ENCODE data around the gene PTGR2. TPM values are rescaled to one million over a fixed set of nuclear protein-coding genes. Genes with fewer than 3 reads are reported as not detected.
"Not testable (repeated sequence)": the region's sequence is repeated elsewhere in the genome, so short reads cannot be mapped to it uniquely, and the experiment has no call there.

PTGR2 gene
- 6.1 and 6.2 TPM in 2 replicates for total RNA-seq (2014; rRNA removed; shearing (Covaris generic))

DNA sequence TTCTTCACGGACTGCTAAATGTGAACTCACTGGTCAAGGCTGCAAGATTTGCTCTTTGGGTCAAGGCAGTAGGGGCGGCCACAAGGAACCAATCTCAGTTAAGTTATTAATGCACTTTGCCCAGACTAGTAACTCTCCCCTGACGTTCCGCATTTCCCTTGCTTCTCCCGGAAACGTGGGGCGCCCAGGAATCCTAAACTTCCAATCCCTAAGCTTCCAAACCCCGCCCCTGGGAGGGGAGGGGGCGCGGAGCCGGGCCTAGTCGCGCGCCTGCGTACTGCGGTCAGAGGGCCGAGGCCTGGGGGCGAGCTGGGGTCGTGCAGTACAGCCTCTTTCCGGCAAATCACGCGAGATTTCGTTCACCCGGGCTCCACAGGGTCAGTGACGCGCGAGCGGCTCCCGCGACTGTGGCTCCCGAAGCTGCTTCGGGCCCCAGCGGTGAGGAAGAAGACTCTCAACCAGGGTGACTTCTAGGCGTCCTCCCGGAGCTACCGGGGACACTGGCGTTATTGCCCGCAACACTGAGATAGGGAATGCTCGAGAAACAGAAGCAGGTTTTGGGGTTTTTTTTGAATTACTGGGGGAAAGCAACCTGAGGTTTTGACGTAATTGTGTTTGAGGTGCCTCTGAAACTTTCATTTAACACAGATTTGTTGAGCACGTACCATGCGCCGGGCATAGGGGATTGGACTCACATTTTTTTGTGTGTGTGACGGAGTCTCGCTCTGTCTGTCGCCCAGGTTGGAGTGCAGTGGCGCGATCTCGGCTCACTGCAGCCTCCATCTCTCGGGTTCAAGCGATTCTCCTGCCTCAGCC, at the start of gene PTGR2:
Gene PTGR2, plus strand, starts transcription at position 265 of the 816 bp plus-strand sequence. CDS start 7,032 bp downstream, outside the sequence.
- peak; percentile 87 for DNase-seq (ENCODE audit: low spot score)

DNA sequence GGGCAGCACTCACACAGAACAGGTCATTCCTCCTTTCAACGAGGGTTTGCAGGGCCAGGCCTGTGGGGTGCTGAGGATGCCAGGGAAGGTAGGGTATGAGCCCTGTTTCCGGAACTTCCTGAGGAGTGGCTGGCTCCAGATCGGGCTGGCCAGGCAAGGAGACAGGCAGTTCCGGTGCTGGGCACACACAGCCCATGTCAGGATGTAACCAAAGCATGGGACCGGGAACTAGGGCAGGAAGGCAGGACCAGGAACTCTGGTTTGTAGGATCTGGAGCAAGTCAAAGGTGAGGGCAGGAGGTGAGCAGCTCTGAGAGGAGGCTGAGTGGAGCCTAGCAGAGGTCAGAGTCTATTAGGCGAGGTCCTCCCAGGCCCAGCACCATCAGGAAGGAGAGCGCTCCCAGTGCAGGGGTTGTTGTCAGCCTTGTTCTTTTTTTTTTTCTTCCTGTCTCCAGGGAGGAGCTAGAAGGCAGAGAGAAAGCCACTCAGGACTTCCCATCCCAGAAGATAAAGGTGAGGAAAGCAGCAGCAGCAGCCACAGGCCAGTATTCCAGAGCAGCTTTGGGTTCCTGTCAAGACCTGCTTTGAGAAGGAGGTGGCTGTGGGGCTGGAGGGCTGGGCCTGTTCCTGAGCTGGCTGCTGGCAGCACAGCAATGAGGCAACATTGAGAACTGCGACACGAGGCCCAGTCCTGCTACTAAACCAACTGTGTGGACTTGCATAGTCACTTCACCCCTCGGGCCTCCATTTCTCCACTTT, 49.0 kb upstream of the PTGR2 start:
- DNase-seq (ENCODE audit: low spot score), result no peak

DNA sequence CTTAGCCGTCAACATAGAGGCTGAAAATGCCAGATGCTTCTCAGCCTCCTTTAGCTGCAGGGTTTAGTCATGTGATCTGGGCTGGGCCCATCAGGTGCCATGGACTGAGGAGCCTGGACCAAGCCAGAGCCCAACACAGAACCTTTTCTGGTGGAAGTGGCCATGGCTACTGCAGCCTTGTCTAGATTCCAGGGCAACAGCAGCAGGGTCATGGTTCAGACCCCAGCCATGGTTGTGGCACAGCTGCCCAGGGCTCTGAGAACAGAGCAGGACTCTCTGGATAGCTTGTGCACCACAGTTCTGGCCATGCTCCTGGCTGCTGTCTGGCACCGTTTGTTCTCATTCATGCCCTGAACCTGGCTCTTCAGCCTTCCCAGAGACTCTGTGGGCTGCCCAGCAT, 47.0 kb upstream of the PTGR2 start:
- no peak for DNase-seq (ENCODE audit: low spot score)

DNA sequence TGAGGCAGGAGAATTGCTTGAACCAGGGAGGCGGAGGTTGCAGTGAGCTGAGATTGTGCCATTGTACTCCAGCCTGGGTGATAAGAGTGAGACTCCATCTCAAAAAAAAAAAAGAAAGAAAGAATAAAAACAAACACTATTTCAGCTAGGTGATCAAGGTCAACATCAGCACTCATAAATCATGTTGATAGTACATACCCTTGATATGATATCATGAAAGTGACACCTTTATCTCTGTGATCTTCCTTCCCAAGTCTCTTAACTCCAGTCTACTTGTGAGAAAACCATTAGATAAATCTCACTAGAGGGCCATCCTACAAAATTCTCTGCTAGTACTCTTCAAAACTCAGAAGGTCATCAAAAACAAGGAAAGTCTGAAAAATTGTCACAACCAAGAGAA, 44.2 kb upstream of the PTGR2 start:
- no peak for DNase-seq (ENCODE audit: low spot score)

DNA sequence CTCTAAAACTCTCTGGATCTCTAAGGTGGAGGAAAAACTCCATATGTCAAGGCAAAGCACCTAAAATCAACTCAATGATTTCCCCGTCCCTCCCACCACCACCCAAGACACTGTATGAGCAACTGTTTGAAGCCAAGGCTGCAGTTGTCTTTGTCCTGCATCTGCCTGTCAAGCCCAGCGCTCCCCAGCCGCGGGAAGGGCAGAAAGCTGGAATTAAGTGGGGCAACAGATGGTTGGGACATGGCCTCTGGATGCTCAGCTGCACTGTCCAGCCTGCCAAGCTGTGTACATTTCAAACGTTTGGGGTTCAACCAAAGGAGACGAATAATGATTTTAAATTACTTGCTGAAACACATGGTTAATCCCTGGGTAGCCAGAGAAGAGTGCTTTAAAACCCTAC, 42.2 kb upstream of the PTGR2 start:
- no peak for DNase-seq (ENCODE audit: low spot score)

DNA sequence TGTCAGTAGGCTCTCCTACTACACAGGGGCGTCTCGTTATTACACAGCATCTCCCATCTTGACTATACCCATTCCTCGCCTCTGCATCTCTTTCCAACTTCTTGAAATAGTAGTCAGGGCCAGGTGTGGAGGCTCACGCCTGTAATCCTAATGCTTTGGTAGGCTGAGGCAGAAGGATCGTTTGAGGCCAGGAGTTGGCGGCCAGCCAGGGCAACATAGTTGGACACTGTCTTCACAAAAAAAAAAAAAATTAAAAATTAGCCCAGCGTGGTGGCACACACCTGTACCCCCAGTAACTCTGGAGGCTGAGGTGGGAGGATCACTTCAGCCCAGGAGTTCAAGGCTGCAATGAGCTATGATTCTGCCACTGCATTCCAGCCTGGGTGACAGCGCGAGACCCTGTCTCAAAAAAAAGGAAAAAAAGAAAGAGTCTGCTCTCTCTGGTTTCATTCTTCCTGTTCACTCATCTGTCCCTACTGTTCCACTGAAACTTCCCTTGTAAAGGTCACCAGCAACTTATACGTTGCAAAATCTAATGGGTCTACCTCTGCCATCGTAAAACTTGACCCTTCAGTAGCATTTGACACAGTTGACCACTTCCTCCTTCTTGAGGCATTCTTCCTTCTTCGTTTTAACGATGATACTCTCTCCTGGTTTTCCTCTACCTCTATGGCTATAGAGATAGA, 41.0 kb upstream of the PTGR2 start:
- DNase-seq (ENCODE audit: low spot score), result no peak

DNA sequence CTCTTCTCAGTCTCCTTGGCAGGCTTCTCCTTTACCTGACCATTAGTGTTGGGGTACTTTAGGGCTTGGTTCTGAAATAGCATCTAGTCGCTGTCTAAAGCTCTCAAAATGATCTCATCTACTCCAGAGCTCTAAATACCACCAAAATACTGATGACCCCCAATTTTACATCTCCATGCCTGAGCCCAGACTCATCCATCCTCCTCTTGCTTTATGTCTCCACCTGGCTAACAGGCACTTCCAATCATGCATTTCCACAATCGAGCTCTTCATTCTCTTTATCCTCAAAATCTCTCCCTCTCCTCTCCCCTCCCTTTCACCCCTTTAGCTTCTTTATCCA, 40.5 kb upstream of the PTGR2 start:
- no peak for DNase-seq (ENCODE audit: low spot score)

DNA sequence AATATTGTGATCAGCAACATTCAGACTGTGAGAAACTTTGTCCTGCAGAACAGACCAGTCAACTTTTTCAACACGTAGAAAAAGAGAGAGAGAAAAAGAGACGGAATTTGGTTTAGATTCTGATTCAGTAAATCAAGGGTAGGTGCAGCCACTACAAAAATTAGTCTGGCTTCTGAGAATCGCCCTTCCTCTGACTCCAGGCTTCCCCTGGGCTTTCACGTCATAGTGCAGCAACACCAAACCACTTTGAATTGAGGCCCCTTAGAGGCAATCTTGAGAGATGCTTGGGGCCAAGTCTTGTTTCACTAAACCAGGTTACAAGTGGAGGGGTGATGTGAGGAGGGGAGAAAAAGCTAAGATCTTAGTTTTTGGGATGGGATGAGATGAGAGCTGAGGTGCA, 37.5 kb upstream of the PTGR2 start:
- no peak for DNase-seq (ENCODE audit: low spot score)

DNA sequence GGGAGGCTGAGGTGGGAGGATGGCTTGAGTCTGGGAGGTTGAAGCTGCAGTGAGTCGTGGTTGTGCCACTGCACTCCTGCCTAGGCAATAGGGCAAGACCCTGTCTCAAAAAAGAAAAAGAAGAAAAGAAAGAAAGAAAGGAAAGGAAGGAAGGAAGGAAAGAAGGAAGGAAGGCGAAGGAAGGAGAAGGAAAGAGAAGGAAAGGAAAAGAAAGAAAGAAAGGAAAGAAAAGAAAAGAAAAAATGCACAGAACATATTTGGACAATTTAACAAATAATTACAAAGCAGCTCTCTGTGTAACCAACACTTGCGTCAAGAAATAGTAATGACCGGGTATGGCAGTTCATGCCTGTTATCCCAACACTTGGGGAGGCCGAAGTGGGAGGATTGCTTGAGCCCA, 35.8 kb upstream of the PTGR2 start:
- no peak for DNase-seq (ENCODE audit: low spot score)

DNA sequence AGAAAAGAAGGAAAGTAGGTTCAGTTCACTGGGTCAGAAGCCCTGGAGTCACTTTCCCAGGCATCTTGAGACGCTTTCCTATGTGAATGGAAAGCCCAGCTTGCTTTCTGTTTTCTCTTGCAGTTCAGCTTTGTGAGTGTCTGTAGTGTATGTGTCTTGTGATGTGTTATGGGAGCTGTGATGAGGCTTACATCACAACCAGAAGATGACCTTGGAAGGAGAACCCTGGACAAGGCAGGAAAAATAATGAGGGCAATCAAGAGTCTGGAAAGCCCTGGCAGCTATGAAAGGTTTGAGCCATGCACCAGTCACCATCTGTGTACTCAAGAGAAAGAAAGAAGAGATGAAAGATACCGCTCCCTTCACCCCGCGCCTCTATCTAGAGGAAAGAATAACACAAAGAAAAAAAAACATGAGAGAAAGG, 35.2 kb upstream of the PTGR2 start:
- DNase-seq (ENCODE audit: low spot score), result no peak

DNA sequence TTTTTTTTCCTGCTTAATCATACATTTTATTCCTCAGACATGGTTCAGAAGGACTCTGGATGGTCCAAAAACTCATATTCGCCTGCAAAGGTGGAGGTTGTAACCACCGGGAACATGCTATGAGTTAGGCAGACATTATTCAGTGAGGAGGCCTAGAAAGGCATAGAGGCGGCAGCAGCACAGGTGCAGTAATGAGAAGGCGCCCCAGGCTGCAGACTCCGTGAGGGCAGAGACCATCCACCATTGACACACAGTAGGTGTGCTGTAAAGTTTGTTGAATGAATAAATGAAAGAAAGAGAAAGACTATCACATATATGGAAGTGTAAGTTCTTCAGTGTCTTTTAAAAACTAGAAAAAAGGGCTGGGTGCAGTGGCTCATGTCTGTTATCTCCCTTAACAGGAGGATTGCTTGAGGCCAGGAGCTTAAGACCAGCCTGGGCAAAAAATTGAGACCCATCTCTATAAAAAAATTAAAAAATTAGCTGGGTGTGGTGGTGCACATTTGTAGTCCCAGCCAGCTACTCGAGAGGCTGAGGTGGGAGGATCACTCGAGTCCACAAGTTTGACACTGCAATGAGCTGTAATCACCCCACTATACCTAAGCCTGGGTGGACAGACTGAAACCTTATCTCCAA, 34.5 kb upstream of the PTGR2 start:
- DNase-seq (ENCODE audit: low spot score), result no peak

DNA sequence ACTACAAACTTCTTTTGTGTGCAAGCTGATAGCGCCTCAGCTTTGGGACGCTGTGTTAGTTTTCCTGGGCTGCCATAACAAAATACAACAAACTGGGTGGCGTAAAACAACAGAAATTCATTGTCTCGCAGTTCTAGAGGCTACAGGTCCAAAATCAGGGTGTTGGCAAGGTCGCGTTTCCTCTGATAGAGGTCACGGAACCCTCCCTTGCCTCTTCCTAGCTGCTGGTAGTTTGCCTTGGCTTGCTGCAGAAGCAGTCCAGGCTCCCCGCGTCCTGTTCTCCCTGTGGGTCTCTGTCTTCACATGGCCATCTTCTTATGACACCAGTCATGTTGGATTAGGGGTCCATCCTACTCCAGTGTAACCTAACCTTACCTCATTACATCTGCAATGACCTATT, 32.8 kb upstream of the PTGR2 start:
- DNase-seq (ENCODE audit: low spot score), result no peak

DNA sequence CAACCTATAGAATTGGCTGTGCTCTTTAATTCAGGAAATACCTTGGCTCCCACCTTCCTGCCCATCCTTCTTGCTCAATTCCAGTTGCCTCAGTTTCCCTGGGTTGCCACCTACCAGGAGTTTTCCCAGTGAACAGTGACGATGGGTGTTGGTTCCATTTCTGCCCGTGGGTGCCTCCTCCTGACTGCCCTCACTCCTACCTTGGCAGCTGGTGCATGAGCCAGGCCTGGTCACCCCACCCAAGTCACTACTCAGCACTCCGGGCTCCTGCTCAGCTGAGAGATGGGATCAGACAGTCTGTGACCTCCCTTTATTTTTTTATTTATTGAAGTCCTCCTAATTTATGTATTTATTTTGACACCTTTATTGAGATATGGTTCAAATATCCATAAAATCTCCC, 31.0 kb upstream of the PTGR2 start:
- no peak for DNase-seq (ENCODE audit: low spot score)

DNA sequence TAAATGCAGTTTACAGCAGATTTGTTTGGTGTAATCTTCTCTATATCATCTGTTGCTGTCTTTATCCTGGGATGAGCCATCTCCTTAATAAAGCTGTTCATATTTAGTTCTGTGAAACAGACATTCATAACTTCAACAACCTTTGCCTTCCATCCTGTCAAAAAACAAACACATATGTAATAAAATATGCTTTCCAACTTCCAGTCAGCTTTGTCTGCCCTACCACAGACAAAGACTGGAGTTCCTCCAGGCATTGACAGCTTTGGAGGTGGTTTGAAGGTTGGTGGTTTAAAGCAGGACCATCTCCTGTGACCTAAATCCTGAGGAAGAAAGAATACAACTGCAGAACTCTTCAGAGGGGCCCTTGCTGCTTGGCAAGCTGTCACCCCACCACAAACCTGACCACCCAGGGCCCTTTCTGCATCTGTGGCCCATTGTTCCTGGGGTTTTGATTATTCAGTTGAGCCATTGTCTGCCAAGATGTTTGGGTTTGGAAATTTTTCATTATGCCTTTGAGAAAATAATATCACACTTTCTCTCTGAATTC, 28.2 kb upstream of the PTGR2 start:
- no peak for DNase-seq (ENCODE audit: low spot score)

DNA sequence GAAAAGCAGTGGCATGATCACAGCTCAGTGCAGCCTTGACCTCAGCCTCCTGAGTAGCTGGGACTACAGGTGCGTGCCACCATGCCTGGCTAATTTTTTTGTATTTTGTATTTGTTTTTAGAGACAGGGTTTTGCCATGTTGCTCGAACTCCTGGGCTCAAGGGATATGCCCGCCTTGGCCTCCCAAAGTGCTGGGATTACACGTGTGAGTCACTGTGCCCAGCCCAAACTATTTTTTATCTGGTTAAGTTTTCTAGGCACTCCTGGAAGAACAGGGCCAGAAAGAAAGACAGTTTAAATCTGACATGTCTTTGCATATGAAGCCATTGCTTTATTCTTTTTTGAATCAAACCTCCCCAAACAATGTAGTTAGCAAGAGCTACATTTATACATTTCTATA, 27.5 kb upstream of the PTGR2 start:
- no peak for DNase-seq (ENCODE audit: low spot score)

DNA sequence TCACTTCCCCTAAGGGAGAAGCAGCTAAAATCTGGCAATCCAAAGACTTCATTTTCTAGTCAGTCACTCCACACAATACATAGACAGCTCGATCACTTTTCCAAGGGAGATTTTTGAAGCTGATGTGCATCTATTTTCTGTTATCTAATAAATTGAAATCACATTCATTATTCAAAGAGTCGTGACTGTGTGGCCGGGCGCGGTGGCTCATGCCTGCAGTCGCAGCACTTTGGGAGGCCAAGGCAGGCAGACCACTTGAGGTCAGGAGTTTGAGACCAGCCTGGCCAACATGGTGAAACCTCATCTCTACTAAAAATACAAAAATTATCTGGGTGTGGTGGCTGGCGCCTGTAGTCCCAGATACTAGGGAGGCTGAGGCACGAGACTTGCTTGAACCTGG, 27.1 kb upstream of the PTGR2 start:
- no peak for DNase-seq (ENCODE audit: low spot score)

DNA sequence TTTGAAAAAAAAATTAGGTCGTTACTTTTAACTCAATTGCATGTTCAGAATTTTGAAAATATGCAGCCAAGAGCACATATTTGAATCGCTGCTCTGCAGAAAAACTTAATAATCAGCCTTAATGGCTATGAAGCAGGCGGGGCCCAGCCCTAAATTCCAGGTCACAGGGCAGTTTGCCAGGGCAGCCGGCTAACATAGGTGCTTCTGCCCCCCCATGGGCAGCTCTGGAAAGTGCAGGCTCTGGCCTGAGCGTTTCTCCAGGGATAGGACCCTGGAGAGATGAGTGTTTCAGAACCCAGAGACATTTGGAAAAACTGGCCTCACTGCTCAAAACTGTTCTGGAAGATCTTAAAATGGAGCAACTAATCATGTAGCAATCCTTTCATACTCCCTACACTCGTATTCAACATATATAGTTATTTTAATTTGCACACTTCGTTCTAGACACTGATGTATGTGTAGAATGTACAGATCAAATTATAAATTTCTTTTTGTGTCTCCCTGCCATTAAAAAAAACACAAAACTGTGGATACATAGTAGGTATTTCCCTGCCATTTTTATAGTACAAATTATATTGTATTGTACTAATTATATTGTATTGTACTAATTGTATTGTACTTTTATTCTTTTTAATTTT, 26.0 kb upstream of the PTGR2 start:
- DNase-seq (ENCODE audit: low spot score), result peak; percentile 52

DNA sequence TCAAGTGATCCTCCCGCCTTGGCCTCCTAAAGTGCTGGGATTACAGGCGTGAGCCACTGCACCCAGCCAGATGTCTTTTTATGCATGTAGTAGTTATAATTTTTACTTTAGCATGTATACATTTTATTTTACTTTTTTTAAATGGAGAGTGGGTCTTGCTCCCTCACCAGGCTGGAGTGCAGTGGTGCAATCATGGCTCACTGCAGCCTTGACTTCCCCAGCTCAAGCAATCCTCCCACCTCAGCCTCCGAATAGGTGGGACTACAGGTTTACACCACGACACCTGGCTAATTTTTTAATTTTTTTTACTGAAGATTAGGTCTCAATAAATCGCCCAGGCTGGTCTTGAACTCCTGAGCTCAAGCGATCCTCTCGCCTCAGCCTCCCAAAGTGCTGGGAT, 24.4 kb upstream of the PTGR2 start:
- not testable (repeated sequence) for DNase-seq (ENCODE audit: low spot score)

DNA sequence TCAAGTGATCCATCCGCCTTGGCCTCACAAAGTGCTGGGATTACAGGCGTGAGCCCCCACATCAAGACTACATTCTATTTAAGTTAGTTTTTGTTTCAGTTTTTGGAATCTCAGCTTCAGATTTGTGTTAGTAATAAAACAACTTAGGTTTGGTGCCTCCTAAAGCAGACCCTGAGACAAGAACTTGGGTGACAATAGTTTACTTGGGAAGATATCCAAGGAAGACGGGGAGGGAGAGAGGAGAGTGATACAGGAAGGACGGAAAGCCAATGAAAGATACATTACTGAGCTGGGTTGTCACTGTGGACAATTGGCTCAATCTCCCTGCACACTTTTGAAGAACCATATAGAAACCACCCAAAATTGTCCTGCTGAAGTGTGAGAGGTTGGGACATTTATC, 22.6 kb upstream of the PTGR2 start:
- no peak for DNase-seq (ENCODE audit: low spot score)

DNA sequence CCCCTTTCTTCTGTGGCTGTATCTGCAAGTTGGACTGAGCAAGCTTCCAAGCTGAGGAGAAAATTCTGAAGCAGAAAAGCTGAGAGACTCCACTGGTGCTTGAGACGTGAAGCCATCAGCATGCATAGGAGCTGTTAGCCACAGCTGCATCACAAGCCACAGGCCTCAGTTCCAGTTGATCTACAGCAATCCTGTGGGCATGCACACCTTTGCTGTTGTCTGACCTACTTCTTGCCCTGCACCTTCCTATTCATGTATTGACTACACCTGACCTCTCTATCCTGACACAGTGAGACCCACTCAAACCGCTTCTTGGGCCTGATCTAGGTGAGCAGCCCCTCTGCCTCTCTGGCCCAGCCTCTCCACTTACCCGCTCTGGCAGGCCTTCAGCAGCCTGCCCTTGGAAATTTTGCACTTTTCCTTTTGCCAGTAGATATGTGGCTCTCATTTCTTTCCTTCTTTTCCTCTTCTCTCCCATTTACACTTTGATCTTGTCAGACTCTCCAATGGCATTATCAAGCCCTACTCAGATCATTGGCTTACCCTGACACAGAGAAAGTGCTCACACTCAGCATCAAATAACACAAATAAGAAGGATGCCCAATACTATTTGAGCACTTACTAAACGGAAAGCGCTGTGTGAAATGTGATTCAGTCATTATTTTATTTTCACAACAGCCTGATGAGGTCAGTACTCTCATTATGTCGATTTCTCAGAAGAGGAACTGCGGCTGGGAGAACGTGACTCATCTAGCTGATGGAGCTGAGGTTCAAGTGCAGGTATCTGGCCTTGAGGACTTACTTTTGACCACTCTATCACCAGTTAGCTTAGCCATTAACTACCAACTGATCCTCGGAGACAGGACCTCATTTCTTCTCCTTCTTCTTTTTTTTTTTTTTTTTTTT, 21.9 kb upstream of the PTGR2 start:
- DNase-seq (ENCODE audit: low spot score), result peak; percentile 72
